ENCODE data around the gene ADAM10.

ADAM10 gene

DNA sequence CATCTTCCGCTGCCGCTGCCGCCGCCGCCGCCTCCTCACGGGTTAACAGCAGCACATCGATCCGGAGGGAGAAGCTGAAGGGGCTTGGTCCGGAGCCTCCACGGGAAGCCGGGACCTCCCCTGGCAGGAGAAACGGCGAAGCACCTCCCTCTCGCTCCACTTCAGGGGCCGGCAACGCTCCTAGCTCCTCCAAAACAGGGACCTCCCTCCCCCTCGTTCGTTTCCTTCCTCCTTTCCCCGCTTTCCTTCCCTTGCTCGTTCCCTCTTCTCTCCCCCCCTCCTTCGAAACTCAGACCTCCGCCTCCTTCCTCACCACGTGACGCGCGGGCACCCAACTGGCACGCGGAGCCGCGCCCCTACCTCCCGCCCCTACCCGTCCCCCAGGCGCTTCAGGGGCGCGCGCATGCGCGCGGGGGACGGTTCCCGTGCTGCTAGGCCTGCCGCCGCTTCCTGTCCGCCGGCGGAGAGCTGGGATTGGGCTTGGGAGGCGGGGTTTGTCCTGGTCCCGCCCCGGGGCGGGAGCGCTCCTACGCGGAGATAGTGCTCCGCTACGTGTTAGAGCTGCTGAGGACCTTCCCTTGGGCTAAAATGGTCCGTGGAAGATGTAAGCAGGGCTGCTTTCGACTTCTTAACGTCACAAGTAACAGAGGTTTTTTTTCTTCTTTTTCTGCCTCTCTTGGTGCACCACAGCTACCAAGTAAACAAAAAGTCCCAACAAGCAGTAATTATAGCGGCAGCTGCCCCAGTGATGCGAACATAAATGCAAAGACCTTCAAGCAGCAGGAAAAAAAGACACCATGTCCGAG, at the start of gene ADAM10 (continued):
- peak; percentile 54 for TF ChIP-seq GLIS2 (tag by site-specific recombination; IDR thresholded peaks at IDR 0.05)
- TF ChIP-seq FEZF1 (tag by site-specific recombination; IDR thresholded peaks at IDR 0.05) = no peak
- no peak for TF ChIP-seq ZNF701 (tag by site-specific recombination; IDR thresholded peaks at IDR 0.05)
- TF ChIP-seq ZNF112 (tag by site-specific recombination; IDR thresholded peaks at IDR 0.05) = no peak
- TF ChIP-seq KLF1 (tag by site-specific recombination; IDR thresholded peaks at IDR 0.05) = peak; percentile 51; the same call in 1 of the 2 replicates
- TF ChIP-seq ZNF391 (tag by site-specific recombination; IDR thresholded peaks at IDR 0.05; ENCODE audit: borderline replicate concordance, low read depth) = no peak
- peak; percentile 96 for TF ChIP-seq ZNF366 (tag by site-specific recombination; conservative IDR thresholded peaks at IDR 0.05)
- TF ChIP-seq ZNF174 (tag by site-specific recombination; IDR thresholded peaks at IDR 0.05) = no peak
- TF ChIP-seq, protein P1, sequence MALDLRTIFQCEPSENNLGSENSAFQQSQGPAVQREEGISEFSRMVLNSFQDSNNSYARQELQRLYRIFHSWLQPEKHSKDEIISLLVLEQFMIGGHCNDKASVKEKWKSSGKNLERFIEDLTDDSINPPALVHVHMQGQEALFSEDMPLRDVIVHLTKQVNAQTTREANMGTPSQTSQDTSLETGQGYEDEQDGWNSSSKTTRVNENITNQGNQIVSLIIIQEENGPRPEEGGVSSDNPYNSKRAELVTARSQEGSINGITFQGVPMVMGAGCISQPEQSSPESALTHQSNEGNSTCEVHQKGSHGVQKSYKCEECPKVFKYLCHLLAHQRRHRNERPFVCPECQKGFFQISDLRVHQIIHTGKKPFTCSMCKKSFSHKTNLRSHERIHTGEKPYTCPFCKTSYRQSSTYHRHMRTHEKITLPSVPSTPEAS (tag by site-specific recombination; IDR thresholded peaks at IDR 0.05) = no peak
- TF ChIP-seq, protein P2, sequence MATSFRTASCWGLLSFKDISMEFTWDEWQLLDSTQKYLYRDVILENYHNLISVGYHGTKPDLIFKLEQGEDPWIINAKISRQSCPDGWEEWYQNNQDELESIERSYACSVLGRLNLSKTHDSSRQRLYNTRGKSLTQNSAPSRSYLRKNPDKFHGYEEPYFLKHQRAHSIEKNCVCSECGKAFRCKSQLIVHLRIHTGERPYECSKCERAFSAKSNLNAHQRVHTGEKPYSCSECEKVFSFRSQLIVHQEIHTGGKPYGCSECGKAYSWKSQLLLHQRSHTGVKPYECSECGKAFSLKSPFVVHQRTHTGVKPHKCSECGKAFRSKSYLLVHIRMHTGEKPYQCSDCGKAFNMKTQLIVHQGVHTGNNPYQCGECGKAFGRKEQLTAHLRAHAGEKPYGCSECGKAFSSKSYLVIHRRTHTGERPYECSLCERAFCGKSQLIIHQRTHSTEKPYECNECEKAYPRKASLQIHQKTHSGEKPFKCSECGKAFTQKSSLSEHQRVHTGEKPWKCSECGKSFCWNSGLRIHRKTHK (tag by site-specific recombination; IDR thresholded peaks at IDR 0.05) = no peak
- no peak for TF ChIP-seq GFI1B (tag by site-specific recombination; IDR thresholded peaks at IDR 0.05)
- peak; percentile 72; the same call in 1 of the 2 replicates for TF ChIP-seq ZNF629 (tag by site-specific recombination; IDR thresholded peaks at IDR 0.05)
- no peak for TF ChIP-seq SP7 (tag by site-specific recombination; IDR thresholded peaks at IDR 0.05)
- TF ChIP-seq, protein P3, sequence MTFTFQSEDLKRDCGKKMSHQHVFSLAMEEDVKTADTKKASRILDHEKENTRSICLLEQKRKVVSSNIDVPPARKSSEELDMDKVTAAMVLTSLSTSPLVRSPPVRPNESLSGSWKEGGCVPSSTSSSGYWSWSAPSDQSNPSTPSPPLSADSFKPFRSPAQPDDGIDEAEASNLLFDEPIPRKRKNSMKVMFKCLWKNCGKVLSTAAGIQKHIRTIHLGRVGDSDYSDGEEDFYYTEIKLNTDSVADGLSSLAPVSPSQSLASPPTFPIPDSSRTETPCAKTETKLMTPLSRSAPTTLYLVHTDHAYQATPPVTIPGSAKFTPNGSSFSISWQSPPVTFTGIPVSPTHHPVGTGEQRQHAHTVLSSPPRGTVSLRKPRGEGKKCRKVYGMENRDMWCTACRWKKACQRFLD (tag by site-specific recombination; IDR thresholded peaks at IDR 0.05) = no peak
- TF ChIP-seq ZFP41 (tag by site-specific recombination; IDR thresholded peaks at IDR 0.05; ENCODE audit: borderline replicate concordance) = no peak
- no peak for TF ChIP-seq ZNF792 (tag by site-specific recombination; IDR thresholded peaks at IDR 0.05)
- no peak for TF ChIP-seq ZNF202 (tag by site-specific recombination; IDR thresholded peaks at IDR 0.05; ENCODE audit: borderline replicate concordance)
- TF ChIP-seq ZNF561 (tag by site-specific recombination; IDR thresholded peaks at IDR 0.05; ENCODE audit: borderline replicate concordance) = no peak
- TF ChIP-seq ZNF211 (tag by site-specific recombination; IDR thresholded peaks at IDR 0.05; ENCODE audit: low read depth) = no peak
- no peak for TF ChIP-seq SALL2 (tag by site-specific recombination; IDR thresholded peaks at IDR 0.05; ENCODE audit: borderline replicate concordance)
- no peak for TF ChIP-seq ZSCAN16 (tag by site-specific recombination; IDR thresholded peaks at IDR 0.05)
- TF ChIP-seq ZNF157 (tag by site-specific recombination; IDR thresholded peaks at IDR 0.05) = no peak
- TF ChIP-seq ZNF626 (tag by site-specific recombination; IDR thresholded peaks at IDR 0.05) = no peak
- peak; percentile 71; the same call in 1 of the 2 replicates for TF ChIP-seq ZEB2 (tag by site-specific recombination; IDR thresholded peaks at IDR 0.05)
- TF ChIP-seq ZNF132 (tag by site-specific recombination; IDR thresholded peaks at IDR 0.05; ENCODE audit: borderline replicate concordance) = no peak
- TF ChIP-seq ZNF777 (tag by site-specific recombination; IDR thresholded peaks at IDR 0.05; ENCODE audit: borderline replicate concordance) = no peak
- TF ChIP-seq ZFHX2 (tag by site-specific recombination; conservative IDR thresholded peaks at IDR 0.05) = no peak; the same call in 1 of the 2 replicates
- TF ChIP-seq PATZ1 (tag by site-specific recombination; IDR thresholded peaks at IDR 0.05) = peak; percentile 92
- TF ChIP-seq ZNF184 (tag by site-specific recombination; IDR thresholded peaks at IDR 0.05) = no peak
- no peak for TF ChIP-seq ZNF433 (tag by site-specific recombination; IDR thresholded peaks at IDR 0.05; ENCODE audit: low read depth)
- TF ChIP-seq KLF16 (tag by site-specific recombination; IDR thresholded peaks at IDR 0.05) = 0 out of 2 replicates have a peak, but pooled peaks have one; percentile 20
- TF ChIP-seq TCF7L2 (IDR thresholded peaks at IDR 0.05; ENCODE audit: borderline replicate concordance, low read depth, low read length) = no peak
- no peak for TF ChIP-seq ZSCAN30 (tag by site-specific recombination; IDR thresholded peaks at IDR 0.05)
- TF ChIP-seq ZNF138 (tag by site-specific recombination; IDR thresholded peaks at IDR 0.05; ENCODE audit: borderline replicate concordance) = no peak
- no peak for TF ChIP-seq ZNF426 (tag by site-specific recombination; IDR thresholded peaks at IDR 0.05)
- TF ChIP-seq ZNF248 (tag by site-specific recombination; IDR thresholded peaks at IDR 0.05) = no peak

Data from HEK293 (cell line).